Effector CD8-positive, alpha-beta T cell (primary cell): ENCODE results near the gene DIPK2B.

Source experiments
- DNase-seq: peaks from one replicate; lab custom pipeline; 2025; lab: John Stamatoyannopoulos, UW
- total RNA-seq, 4 experiments: gene quantifications; one replicate each; lab custom pipeline; 2026; lab: John Stamatoyannopoulos, UW

The DIPK2B gene, protein sequence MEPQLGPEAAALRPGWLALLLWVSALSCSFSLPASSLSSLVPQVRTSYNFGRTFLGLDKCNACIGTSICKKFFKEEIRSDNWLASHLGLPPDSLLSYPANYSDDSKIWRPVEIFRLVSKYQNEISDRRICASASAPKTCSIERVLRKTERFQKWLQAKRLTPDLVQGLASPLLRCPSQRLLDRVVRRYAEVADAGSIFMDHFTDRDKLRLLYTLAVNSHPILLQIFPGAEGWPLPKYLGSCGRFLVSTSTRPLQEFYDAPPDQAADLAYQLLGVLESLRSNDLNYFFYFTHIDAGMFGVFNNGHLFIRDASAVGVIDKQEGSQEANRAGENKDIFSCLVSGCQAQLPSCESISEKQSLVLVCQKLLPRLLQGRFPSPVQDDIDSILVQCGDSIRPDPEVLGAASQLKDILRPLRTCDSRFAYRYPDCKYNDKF
- total RNA-seq: 0 to 0.54 (median 0) reads per million in 4 experiments

DNA sequence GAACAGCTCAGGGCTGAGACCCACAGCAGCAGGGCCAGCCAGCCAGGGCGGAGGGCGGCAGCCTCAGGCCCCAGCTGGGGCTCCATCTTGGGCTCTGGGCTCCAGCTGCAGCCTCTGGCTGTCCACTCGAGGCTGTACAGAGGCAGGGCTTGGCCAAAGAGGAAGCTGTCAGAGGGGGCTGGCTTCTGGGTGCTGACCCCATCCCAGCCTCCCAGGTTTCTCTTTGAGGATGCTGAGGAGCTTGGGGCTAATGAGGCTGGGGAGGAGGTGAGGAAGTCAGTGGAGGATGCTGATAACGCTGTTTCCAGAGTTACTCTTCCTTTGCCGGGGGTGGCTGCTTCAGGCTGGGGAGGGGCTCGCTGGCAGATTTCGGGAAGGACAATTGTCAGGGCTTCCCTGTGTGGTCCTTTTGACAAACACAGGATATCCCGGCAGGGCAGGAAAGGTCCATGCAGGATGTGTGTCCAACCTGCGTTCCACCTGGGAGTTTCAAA is at the start of gene DIPK2B:
DIPK2B (minus strand) TSS at position 136 of the 494 bp plus-strand sequence; CDS start at position 86, 50 bp downstream.
- no peak for DNase-seq

DNA sequence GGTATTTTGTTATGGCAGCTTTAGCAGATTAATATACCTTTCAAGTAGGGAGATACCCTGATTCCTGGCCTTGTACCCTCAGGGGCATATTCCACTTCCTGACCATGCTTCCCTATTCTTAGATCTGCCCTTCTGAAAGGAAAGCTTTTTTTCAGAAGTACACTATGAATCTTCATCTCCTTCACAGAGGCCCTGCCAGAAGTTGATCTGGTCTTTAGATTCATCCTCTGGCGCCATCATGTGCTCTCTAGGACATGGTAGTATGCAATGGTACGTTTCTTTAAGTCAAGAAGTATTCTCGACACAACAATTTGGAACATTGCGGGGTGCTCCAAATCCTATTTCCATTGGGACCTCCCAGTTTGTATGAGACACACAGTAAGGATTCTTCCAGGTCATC is 39.6 kb upstream of the DIPK2B start:
- no peak for DNase-seq

DNA sequence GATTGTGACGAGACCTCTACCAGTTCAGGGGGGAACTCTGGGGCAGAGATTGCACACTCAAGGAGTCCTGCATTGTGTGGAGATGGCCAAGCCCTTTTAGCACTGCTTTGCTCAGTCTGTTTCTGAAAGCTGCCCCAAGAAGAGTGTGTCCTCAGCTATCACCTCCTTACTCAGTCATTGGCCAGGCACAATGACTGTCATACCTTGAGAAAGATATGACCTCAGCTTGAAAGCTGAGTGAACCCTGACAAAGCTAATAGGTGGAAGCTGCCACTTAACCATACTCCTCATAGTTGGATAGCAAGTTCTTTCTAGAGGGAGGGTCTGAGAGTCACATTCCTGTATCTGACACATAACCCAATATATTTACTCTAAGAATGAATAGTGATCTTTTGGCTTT is 37.8 kb upstream of the DIPK2B start:
- DNase-seq: no peak

DNA sequence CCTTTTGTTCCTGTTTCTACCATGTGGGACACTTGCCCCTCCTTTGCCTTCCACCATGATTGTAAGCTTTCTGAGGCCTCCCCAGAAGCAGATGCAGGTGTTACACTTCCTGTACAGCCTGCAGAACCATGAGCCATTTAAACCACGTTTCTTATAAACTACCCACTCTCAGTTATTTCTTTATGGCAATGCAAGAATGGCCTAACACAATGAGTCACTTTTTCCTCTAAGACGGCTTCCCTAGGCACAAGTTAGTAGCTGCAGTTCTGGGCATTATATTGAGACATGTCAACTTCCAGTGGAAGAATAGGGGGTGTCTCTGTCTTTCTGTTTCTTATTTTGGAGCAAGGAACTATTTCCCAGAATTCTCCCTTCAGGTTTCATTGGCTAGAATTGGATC is 32.9 kb upstream of the DIPK2B start:
- no peak for DNase-seq

DNA sequence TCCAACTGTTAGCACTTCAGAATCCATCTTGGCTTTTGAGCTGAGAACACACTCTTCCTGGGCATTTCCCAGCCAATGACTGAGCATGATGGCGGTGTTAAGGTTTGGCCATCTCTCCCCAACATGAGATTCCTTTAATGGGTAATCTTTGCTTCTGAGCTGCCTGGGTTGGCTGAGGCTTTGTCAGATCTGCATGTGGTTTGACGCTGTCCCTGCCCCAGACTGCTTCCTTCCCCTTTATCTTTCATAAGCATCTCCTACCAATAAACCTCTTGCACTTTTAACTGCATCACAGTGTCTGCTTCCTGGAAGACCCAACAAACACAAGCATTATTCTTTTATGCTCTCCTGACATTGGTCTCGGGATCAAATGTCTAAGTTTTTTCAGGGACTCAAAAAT is 31.5 kb upstream of the DIPK2B start:
- no peak for DNase-seq

DNA sequence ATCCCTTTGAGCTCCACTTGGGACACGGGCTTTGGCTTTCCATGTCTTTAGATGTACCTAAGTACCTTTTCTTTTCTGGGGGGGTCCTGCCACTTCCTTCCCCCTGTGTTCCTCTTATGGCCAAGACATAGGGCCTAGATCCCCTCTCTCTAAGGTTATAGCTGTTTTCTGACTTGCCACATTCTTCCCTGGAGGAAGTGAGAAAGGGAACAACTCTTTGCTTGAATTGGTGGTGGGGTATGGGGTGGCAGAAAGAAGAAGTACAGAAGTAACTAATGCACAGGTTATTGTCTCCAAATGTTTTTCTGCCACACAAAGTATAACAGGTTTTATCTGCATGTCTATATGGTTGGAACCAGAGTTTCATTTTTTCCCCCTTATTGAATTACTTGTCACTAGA is 29.7 kb upstream of the DIPK2B start:
- DNase-seq: no peak

DNA sequence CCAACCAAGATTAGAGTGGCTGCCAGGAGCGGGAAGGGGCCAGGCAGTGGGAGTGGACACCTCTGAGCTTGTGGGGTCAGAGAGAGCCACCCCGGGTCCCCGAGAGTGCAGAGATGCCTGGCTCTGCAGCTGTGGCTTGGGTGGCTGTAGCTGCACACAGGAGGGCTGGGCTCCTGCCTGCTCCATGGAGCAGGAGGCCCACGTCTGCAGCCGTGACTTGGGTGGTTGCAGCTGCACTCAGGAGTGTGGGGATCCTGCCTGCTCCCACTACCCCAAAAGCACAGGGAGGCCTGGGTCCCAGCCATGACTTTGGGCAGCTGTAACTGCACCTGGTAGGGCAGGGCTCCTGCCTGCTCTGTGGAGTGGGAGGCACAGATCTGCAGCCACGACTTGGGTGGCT is 28.7 kb upstream of the DIPK2B start:
- DNase-seq: no peak

DNA sequence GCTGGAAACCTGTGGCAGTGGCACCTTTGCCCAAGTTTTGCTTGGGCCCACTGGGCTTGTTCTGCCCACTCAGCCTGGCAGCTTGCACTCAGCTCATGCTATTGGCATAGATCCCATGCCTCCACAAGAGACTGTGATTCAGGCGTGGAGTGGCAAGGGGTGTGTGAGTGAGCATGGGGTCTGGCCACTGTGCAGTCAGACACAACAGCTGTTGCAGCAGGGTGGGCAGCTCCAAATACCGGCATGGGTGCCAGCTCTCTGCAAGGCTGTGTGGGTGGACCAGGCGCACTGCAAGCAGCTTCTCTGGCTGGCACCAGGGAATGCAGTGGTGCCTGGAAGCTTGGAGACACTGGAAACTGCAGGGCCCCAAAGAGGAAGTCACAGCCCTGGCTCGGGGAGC is 27.4 kb upstream of the DIPK2B start:
- DNase-seq: no peak

DNA sequence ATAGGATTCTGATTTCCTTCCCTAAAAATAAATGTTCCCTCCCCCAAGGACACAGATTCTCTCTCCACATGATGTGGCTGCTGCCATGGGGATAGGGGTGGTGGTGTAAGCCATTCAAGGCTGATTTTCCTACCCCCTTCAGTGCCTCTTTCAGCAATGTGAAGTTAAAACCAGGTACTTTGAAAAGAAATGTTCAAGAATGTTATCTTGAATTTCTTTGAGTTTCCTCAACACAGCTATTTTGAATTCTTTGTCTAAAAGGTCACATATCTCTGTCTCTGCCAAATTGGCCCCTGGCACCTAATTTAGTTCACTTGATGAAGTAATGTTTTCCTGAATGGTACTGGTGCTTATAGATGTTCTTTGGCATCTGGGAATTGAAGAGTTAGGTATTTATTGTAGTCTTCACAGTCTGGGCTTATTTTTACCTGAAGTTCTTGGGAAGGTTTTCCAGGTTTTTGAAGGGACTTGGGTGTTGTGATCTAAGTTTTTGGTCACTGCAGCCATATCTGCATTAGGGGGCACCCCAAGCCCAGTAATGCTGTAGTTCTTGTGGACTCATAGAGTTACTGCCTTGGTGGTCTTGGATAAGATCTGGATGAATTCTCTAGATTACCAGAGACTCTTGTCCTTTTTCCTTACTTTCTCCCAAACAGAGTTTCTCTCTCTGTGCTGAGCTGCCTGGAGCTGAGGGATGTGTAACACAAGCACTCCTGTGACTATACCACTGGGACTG is 7.6 kb upstream of the DIPK2B start:
- no peak for DNase-seq

DNA sequence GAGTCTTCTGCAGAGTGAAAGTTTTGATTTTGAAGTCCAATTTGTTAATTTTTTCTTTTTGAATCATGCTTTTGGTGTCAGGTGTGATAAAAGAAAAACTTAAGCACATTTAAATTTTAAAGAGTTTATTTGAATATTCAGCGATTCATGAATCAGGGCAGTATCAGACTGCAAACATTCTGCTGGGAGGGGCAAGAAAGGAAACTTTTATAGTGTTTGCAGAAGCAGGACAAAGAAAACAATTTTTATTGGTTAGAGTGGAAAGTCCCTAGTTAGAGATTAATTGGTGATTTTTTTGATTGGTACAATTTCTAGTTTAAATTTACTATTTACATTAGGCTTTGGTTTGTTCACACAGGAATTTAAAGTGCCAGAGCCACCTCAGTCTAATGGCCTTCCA is 1.5 kb upstream of the DIPK2B start:
- no peak for DNase-seq

DNA sequence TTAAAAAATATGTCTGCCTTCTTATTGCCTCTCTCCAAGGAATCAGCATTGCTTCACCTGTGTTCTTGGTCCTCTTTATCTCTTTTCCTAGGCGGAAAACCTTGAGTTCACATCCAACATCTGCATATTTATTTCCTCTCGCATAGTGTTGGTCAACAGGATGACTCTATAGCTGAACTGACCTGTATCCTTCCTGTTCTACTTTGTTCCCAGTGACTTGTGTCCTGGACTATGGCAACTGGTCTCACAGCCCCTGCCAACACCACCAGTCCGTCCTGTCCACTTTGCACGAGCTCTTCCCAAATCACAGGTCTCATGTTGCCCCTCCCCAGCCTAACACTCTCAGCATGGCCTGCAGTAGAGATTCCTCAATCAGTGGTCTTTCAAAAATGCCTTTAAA is 2.0 kb downstream of the DIPK2B start:
- DNase-seq: no peak

DNA sequence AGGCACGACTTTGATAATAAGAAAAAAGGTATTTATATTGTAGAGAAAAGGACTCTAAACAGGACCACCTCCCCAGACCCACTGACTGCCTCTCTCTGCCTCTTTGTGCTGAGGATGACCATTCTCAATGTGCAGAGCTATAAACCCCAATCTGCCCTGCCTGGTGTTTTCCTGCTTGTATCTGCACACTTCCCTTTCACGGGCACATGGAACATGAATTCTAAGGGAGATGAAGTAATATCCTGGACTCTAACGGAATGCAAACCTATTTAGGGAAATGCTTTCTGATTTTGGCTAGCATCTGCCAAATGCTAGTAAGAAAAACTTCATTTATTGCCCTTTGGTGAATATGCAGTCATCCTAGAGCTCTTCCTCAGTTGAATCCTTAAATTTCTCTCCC is 2.4 kb downstream of the DIPK2B start:
- DNase-seq: no peak

DNA sequence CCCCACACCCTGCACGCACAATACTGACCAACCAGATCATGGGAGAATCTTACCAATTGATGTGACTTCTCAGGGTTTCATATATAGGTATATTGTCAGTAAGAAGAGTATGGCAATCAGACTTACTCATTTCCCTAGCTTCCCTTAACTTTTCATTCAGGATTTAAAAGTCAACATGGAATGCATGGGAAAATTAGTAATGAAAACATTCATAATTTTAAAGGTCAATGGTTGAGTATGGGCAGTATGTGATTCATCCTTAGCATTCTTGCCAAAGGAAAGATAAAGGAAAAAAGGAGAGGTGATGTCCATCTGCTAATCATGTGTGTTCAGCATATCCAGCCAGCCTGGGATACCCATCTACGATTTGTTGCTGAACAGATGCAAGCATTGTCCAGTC is 4.0 kb downstream of the DIPK2B start:
- no peak for DNase-seq

DNA sequence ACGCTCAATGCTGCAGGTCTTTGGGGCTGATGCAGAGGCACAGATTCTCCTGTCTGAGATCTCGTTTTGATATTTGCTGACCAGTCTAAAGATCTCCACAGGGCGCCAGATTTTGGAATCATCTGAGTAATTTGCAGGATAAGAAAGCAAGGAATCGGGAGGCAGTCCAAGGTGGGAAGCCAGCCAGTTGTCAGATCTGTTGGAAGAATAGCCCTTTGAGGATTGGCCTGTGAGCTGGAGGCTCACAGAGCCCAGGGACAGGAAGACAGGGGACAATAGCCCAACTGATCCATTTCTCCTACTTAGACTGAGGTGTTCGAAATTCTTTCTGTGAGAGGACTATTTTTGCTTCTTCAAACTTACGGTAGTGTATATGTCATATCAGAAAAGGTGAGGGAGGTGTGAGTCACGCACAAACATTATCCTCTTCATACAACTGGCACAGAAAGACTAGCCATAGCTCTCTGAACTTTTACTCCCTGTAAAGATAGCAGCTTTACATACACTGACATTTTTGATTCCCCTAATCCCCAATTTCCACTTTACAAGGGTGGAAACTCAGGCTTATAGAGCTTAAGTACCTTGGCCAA is 8.8 kb downstream of the DIPK2B start:
- DNase-seq: no peak

DNA sequence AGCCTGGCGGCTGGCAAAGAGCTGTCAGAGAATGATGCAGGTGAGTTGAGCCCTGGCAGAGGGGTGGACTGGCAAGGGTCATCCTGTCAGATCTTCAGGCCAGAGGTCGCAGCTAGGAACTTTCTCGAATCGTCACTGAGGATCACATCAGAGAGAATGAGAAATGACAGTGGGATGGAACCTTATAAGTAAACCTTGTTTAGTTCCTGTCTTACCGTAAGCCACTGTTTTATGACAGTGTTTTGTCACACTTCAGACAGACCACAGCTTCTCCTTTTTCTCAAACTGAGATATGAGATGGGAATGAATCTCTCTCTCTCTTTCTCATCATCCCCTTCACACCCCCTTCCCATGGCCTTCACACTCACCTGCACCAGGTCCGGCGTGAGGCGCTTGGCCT is 9.3 kb downstream of the DIPK2B start:
- DNase-seq: no peak

DNA sequence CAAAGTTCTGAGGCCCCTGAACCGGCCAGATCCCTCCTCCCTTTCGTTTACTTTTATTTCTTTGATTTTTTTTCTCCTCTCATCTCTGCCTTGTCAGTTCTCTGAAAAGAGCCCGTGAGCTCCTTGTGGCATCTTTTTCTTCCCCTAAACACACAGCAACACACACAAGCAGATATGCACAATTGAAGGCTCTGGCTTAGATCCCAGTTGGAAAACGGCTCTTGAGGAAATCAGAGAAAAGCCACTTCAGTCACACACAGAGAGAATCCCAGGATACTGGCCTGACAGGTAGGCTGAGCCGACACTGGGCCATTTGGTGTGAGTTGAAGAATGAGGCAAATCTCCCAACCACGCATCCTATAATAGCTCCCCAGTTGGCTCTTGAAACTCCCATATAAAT is 12.9 kb downstream of the DIPK2B start:
- no peak for DNase-seq

DNA sequence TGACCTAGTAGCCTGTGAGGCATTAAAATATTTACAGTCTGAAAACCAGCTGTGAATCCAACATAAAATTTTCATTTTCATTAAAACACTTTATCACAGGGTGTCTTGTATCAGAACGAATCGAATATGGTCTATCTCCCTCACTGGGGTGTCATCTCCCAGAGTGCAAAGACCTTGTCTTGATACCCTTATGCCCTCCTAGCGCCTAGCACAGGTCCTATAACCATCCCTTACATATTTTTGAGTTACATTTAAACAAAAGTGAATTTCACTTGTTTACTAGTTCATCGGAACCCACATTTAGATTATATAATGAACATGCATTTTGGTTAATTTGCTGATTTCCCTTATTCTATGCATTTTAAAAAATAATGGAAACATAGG is 14.0 kb downstream of the DIPK2B start:
- no peak for DNase-seq

DNA sequence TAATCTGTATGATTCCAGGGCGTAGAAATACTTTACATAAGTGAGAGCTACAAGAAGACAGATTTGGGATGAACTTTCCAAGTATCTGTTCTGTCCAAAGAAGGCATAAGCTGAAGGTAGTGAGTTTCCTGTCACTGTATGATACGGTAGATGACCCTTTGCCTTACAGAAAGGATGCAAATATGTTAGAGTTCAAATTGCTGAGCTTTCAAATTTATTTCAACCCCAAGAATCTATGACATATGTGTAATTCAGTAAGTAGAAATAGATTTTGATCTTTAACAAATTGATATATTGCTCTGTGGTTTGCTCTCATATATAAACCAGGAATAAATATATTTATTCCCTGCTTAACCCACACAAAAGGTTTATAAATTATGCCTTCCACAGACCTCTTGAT is 16.5 kb downstream of the DIPK2B start:
- DNase-seq: no peak

DNA sequence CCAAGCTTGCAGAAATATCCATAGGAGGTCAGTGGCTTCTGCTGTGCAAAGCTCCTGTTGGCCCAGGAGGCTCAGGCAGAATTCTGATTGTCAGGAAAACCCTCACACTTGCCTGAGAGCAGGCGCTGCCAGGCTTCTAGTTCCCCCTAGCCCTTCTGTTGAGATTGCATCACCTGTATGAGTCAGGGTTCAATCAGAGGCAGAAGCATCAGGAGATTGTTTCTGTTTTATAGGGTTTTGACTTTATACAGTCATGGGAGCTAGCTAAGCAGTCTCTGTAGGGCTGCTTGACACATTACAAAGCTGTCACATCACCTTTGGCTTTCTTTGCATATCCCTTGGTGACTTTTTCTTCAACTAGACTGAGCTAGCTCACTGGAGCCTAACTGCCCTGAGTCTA is 27.8 kb downstream of the DIPK2B start:
- no peak for DNase-seq

DNA sequence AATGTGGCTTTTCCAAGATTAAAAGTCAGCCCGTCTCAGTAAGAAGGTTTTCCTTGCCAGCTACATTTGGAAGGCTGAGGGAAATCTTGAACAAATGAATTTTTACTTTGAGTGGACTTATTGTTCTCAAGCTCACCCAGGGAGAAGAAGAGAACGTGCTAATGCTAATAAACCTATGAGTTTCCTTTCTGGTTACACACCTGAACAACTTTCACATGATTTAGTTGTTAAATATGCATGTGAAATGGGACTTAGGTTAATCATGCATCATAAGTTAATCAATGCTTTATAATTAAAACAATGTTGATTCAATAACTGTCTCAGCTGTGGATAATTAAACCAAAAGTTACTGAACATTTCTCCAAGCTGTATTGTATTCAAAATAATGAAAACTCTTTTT is 33.9 kb downstream of the DIPK2B start:
- DNase-seq: no peak

DNA sequence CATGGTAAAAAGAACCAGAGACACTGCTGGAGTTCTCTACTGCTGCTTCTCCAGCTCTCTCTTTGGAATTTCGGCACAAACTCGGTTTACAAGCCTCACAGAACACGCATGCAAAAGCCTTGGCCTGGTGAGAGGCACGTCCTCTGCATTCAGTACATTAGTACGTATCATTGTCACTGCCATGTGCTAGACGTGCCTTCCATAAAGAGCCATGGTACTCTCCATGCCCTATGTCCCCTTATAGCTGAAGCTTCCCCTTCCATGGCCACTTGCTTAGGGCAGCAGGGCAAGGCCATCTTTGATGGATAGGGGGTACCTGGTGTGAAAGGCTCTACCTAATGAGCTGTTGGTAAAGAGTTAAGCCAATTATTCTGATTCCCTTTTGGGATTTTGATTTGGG is 35.0 kb downstream of the DIPK2B start:
- no peak for DNase-seq

DNA sequence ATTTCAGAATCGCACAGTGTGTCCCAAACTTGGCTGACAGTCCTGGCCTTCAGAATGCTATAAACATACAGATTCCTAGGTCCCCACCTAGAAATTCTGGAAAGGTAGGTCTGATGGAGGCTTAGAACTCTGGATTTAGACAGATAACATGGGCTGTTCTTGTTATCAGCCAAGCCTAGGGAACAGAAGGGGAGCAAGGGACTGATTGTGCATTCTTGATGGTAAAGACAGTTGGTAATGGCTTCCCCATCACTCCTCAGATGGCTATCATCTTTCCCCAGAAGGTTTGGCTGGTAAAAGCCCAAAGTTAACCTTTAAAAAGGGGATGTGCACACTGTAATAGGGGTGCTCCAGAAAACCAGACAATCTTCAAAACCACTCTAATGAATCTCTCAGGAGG is 35.7 kb downstream of the DIPK2B start:
- DNase-seq: no peak
